ENCODE data around the gene SLC23A2.
"Not testable (repeated sequence)": the region's sequence is repeated elsewhere in the genome, so short reads cannot be mapped to it uniquely, and the experiment has no call there.

The SLC23A2 gene

GRCh38 chr20:4897600-4897999 lies 103.7 kb downstream of the SLC23A2 start:
- DNase-seq = no peak

GRCh38 chr20:4896971-4897497 lies 104.3 kb downstream of the SLC23A2 start:
- no peak for DNase-seq

GRCh38 chr20:4896119-4896702 lies 105.1 kb downstream of the SLC23A2 start:
- no peak for DNase-seq

GRCh38 chr20:4894981-4895381 lies 106.3 kb downstream of the SLC23A2 start:
- no peak for DNase-seq

- no peak for DNase-seq
Observed at GRCh38 chr20:4894409-4894808, 106.9 kb downstream of the SLC23A2 start.

- DNase-seq = no peak
Observed at GRCh38 chr20:4893709-4894108, 107.6 kb downstream of the SLC23A2 start.

GRCh38 chr20:4891997-4892396 lies 109.3 kb downstream of the SLC23A2 start:
- DNase-seq = no peak

- DNase-seq = no peak
Observed at GRCh38 chr20:4891190-4891763, 110.0 kb downstream of the SLC23A2 start.

- no peak for DNase-seq
Observed at GRCh38 chr20:4889446-4889845, 111.9 kb downstream of the SLC23A2 start.

GRCh38 chr20:4887586-4887985 lies 113.7 kb downstream of the SLC23A2 start:
- no peak for DNase-seq

GRCh38 chr20:4886771-4887527 lies 114.4 kb downstream of the SLC23A2 start:
- DNase-seq = no peak

- no peak for DNase-seq
Observed at GRCh38 chr20:4885877-4886276, 115.4 kb downstream of the SLC23A2 start.

GRCh38 chr20:4883546-4883945 lies 117.8 kb downstream of the SLC23A2 start:
- no peak for DNase-seq

- DNase-seq = no peak
Observed at GRCh38 chr20:4883051-4883450, 118.3 kb downstream of the SLC23A2 start.

GRCh38 chr20:4881006-4881730 lies 120.1 kb downstream of the SLC23A2 start:
- peak; percentile 20 for DNase-seq

- DNase-seq = no peak
Observed at GRCh38 chr20:4880051-4880450, 121.3 kb downstream of the SLC23A2 start.

GRCh38 chr20:4878099-4878498 lies 123.2 kb downstream of the SLC23A2 start:
- not testable (repeated sequence) for DNase-seq

GRCh38 chr20:4876731-4877130 lies 124.6 kb downstream of the SLC23A2 start:
- no peak for DNase-seq

- no peak for DNase-seq
Observed at GRCh38 chr20:4876301-4876700, 125.0 kb downstream of the SLC23A2 start.

- no peak for DNase-seq
Observed at GRCh38 chr20:4875578-4876067, 125.7 kb downstream of the SLC23A2 start.

- no peak for DNase-seq
Observed at GRCh38 chr20:4873396-4873795, 127.9 kb downstream of the SLC23A2 start.

- DNase-seq = no peak
Observed at GRCh38 chr20:4871486-4871885, 129.8 kb downstream of the SLC23A2 start.

- DNase-seq = no peak
Observed at GRCh38 chr20:4870906-4871305, 130.4 kb downstream of the SLC23A2 start.

Data from KG1 (cell line).